ENCODE results near the gene FAM8A1. TPM values are rescaled to one million over a fixed set of nuclear protein-coding genes. Genes with fewer than 3 reads are reported as not detected.
A peak's percentile ranks its signal among the peaks of the same experiment; 100 is the strongest.

The FAM8A1 gene
- total and polyA plus RNA-seq, 8 donors, result 24.7 to 46.9 (median 41.0) TPM

DNA sequence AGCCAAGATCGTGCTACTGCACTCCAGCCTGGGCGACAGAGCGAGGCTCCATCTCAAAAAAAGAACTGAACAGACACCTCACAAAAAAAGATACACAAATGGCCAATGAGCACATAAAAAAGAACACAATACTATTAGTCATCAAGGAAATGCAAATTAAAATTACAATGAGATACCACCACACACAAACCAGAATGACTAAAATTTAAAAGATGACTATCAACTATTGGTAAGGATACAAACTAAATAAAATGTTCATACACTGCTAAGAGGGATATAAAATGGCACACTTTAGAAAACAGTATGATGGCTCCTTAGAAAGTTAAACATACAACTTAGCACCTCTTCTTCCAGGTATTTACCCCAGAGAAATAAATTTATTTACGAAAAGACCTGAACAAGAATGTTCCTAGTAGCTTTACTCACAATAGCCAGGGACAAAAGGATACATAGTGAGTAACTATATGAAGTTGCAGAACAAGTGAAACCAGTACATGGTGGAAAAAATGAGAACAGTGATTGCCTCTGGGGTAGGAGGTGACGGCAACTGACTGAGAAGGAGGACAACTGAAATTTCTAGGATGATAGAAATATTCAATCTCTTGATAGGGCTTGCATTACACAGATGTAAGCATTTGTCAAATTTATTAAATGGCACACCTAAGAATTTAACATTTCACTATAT is 53.2 kb downstream of the FAM8A1 start:
- intact Hi-C loops (cut with DNase I), result no loop called here

GRCh38 chr6:17656092-17656491 is 56.0 kb downstream of the FAM8A1 start:
- DNase-seq (peak in 1 of 4 donors; percentile 3), ATAC-seq (no peak)
- TF ChIP-seq, protein P1, sequence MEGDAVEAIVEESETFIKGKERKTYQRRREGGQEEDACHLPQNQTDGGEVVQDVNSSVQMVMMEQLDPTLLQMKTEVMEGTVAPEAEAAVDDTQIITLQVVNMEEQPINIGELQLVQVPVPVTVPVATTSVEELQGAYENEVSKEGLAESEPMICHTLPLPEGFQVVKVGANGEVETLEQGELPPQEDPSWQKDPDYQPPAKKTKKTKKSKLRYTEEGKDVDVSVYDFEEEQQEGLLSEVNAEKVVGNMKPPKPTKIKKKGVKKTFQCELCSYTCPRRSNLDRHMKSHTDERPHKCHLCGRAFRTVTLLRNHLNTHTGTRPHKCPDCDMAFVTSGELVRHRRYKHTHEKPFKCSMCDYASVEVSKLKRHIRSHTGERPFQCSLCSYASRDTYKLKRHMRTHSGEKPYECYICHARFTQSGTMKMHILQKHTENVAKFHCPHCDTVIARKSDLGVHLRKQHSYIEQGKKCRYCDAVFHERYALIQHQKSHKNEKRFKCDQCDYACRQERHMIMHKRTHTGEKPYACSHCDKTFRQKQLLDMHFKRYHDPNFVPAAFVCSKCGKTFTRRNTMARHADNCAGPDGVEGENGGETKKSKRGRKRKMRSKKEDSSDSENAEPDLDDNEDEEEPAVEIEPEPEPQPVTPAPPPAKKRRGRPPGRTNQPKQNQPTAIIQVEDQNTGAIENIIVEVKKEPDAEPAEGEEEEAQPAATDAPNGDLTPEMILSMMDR (IDR thresholded peaks at IDR 0.05), result no peak
- Histone ChIP-seq H3K27me3 (no peaks in the 10 kb centered on the region), H3K4me3 (no peak overlapping the region), H3K9me3 (no peaks in the 10 kb centered on the region), H3K4me1 (no peaks in the 10 kb centered on the region), H3K27ac (no peak overlapping the region), H3K36me3 (peaks cover 0 to 68% of the 10 kb centered on the region in 2 donors)
- intact Hi-C loops (cut with DNase I), result no loop called here

More for the DNA sequence above, 53.2 kb downstream of the FAM8A1 start:
- no peak for DNase-seq
- ATAC-seq, result no peak
- Histone ChIP-seq H3K27me3 (no peaks in the 10 kb centered on the region), H3K4me3 (no peak overlapping the region), H3K36me3 (peaks cover 3 to 72% of the 10 kb centered on the region in 2 donors), H3K4me1 (no peaks in the 10 kb centered on the region), H3K27ac (no peak overlapping the region), H3K9me3 (no peaks in the 10 kb centered on the region)
- TF ChIP-seq, protein P1 (IDR thresholded peaks at IDR 0.05), result no peak

- Histone ChIP-seq H3K4me1 (no peaks in the 10 kb centered on the region), H3K27ac (no peak overlapping the region), H3K36me3 (peaks cover 0 to 68% of the 10 kb centered on the region in 2 donors), H3K27me3 (no peaks in the 10 kb centered on the region), H3K4me3 (no peak overlapping the region), H3K9me3 (no peaks in the 10 kb centered on the region)
- no peak for ATAC-seq
- TF ChIP-seq, protein P1 (IDR thresholded peaks at IDR 0.05), result no peak
- DNase-seq, result no peak
- intact Hi-C loops (cut with DNase I), result no loop called here
These were observed 56.5 kb downstream of the FAM8A1 start for GRCh38 chr6:17656644-17657043.

Other genes with a start within 250 kb of the FAM8A1 start
- gene CAP2, start 206.7 kb upstream of the FAM8A1 start, total RNA-seq, result 10 to 100 TPM in 1 of 2 donors, 1 to 10 TPM in 1; 6.5 to 10.6 TPM
- gene CAP2, start 206.7 kb upstream of the FAM8A1 start, polyA plus RNA-seq (ENCODE audit: insufficient read length in 6 of 6), result 1 to 10 TPM; 7.0 to 9.8 (median 8.0) TPM
- gene NUP153, start 106.6 kb downstream of the FAM8A1 start, total RNA-seq, result 10 to 100 TPM; 28.2 to 35.9 TPM
- gene NUP153, start 106.6 kb downstream of the FAM8A1 start, polyA plus RNA-seq (ENCODE audit: insufficient read length in 6 of 6), result 10 to 100 TPM; 44.9 to 53.1 (median 47.6) TPM